Activated naive CD8-positive, alpha-beta T cell treated with anti-CD3 and anti-CD28 coated beads, Interleukin-2, amount 50 U/mL, for 24 hours (primary cell): ENCODE data around the gene CHIT1.

Experiments
- ATAC-seq: fragments of 150-1000 bp; cut with Tn5 transposase; one replicate; pipeline ENCODE4 v1.10.0; 2021
- DNase-seq: peaks from one replicate; pipeline ENCODE4 v3.0.0; 2021
- H3K27ac Mint-ChIP-seq: one replicate; pipeline ENCODE4 v1.8.0; 2021; ENCODE audit warnings: mild to moderate bottlenecking, mixed read lengths
- H3K27me3 Mint-ChIP-seq: one replicate; pipeline ENCODE4 v1.8.0; 2021; ENCODE audit warnings: mixed read lengths
- H3K36me3 Mint-ChIP-seq: one replicate; pipeline ENCODE4 v1.8.0; 2021; ENCODE audit warnings: low read depth, mixed read lengths
- H3K4me1 Mint-ChIP-seq: one replicate; pipeline ENCODE4 v1.8.0; 2021; ENCODE audit warnings: mixed read lengths
- H3K4me3 Mint-ChIP-seq: one replicate; pipeline ENCODE4 v1.8.0; 2021; ENCODE audit warnings: mild to moderate bottlenecking, moderate library complexity, mixed read lengths
- H3K9me3 Mint-ChIP-seq: one replicate; pipeline ENCODE4 v1.8.0; 2021; ENCODE audit warnings: mixed read lengths

The CHIT1 gene

GRCh38 chr1:203229471-203230135 is at the start of gene CHIT1:
Gene CHIT1 (minus strand): TSS chr1:203229673. CDS start chr1:203229636, 37 bp downstream.
- no peak within 1 kb of the TSS for H3K4me3 Mint-ChIP-seq
- ATAC-seq (no peak), DNase-seq (no peak)
- no peaks in the 10 kb centered on the region for H3K36me3 Mint-ChIP-seq
- no peak within 1 kb of the TSS for H3K27ac Mint-ChIP-seq
- peaks cover 10% of the 10 kb centered on the region for H3K9me3 Mint-ChIP-seq
- H3K4me1 Mint-ChIP-seq, result no peaks in the 10 kb centered on the region
- H3K27me3 Mint-ChIP-seq, result peaks cover 20% of the 10 kb centered on the region

GRCh38 chr1:203278885-203279406 is 49.5 kb upstream of the CHIT1 start:
- Mint-ChIP-seq H3K27ac (peak overlapping the region; percentile 26), H3K4me3 (no peak overlapping the region), H3K36me3 (no peaks in the 10 kb centered on the region), H3K9me3 (no peaks in the 10 kb centered on the region), H3K4me1 (peaks cover 69% of the 10 kb centered on the region), H3K27me3 (no peaks in the 10 kb centered on the region)
- DNase-seq (no peak), ATAC-seq (no peak)

- Mint-ChIP-seq H3K27me3 (no peaks in the 10 kb centered on the region), H3K9me3 (no peaks in the 10 kb centered on the region), H3K27ac (peak overlapping the region; percentile 26), H3K4me3 (peak overlapping the region; percentile 25), H3K36me3 (no peaks in the 10 kb centered on the region), H3K4me1 (peaks cover 76% of the 10 kb centered on the region)
- DNase-seq (no peak), ATAC-seq (no peak)
Measured at GRCh38 chr1:203278082-203278884, 48.8 kb upstream of the CHIT1 start.

GRCh38 chr1:203276916-203277545 is 47.6 kb upstream of the CHIT1 start:
- no peaks in the 10 kb centered on the region for H3K9me3 Mint-ChIP-seq
- no peaks in the 10 kb centered on the region for H3K36me3 Mint-ChIP-seq
- H3K27ac Mint-ChIP-seq, result peak overlapping the region; percentile 26
- no peaks in the 10 kb centered on the region for H3K27me3 Mint-ChIP-seq
- H3K4me1 Mint-ChIP-seq, result peaks cover 66% of the 10 kb centered on the region
- peak overlapping the region; percentile 20 for H3K4me3 Mint-ChIP-seq
- no peak for DNase-seq
- no peak for ATAC-seq

DNA sequence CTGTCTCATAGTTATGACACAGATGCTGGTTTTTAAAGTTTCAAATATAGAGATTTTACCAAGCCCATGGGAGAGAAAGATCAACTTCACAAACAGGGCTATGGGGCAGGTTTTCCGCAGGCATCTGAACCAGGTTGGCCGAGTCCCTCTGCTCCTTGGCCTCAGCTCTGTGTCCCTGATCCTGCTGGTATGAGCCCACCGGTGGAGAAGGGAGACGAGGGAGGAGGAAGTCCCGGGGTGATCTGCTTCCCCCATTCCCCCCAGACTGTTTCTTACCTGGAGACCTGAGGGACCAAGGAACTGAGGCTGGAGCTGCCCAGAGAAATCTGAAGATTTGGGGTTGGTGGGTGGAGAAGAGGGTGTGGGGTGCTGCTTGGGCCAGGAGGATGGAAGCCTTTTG is 46.9 kb upstream of the CHIT1 start:
- ATAC-seq (no peak), DNase-seq (no peak)
- Mint-ChIP-seq H3K27me3 (no peaks in the 10 kb centered on the region), H3K27ac (peak overlapping the region; percentile 42), H3K36me3 (no peaks in the 10 kb centered on the region), H3K9me3 (no peaks in the 10 kb centered on the region), H3K4me3 (no peak overlapping the region), H3K4me1 (peaks cover 65% of the 10 kb centered on the region)

DNA sequence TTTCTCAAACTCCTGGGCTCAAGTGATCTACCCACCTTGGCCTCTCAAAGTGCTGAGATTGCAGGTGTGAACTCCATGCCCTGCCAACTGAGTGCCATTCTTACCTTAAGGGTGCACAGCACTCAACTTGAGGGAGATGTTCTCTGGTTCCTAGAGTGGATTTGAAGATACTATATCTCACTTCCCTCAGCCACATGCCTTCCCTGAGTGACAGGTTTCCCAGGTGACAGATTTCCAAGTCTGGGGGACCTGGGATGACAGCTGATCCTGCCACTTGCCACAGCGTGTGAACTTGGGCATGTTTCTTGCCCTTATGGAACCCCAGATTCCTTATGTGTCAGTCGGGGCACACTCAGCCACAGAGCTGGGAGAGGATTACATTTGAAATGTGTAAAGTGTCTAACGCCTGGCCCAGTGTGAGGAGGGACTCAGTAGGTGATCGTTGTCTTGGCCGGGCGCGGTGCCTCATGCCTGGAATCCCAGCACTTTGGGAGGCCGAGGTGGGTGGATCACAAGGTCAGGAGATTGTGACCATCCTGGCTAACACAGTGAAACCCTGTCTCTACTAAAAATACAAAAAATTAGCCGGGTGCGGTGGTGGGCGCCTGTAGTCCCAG is 46.3 kb upstream of the CHIT1 start:
- H3K4me1 Mint-ChIP-seq, result peaks cover 65% of the 10 kb centered on the region
- no peaks in the 10 kb centered on the region for H3K36me3 Mint-ChIP-seq
- DNase-seq (no peak), ATAC-seq (no peak)
- no peaks in the 10 kb centered on the region for H3K9me3 Mint-ChIP-seq
- H3K4me3 Mint-ChIP-seq, result no peak overlapping the region
- H3K27ac Mint-ChIP-seq, result no peak overlapping the region
- H3K27me3 Mint-ChIP-seq, result no peaks in the 10 kb centered on the region

DNA sequence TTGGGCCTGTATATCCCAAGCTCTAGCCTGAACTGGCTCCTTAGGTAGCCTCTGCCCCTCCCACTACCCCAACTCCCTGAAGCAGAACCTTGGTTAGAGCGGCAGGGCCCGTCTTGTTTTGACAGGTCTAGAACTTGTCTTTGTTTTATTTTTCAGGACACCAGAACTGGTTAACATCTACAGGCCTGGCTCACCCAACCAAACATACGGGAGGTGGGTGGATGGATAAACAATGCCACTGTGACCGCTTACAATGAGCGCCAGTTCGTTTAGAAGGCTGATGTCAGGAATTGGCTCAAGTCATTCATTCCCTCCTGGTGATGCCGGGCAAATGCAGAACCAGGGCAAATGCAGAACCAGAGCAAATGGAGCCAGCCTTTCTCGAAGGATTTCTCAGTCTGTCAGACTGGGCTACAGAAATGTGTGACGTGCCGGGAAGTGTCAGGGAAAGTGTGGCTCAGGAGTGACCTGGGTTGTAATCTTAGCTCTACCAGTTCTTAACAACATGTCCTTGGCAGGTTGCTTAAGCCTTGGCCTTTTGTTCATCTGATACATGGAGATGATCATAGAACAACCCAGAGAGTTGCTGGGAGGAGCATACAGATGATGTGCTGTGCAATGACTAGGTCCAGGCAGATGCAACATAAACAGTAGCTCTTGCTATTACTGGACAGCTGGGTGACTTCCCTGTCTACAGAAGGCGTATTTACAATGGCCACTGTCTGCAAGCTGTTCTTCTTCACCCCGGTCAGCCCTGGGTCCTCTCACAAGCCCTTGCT is 45.3 kb upstream of the CHIT1 start:
- DNase-seq, result no peak
- Mint-ChIP-seq H3K27me3 (no peaks in the 10 kb centered on the region), H3K4me1 (peaks cover 60% of the 10 kb centered on the region), H3K4me3 (peak overlapping the region; percentile 32), H3K27ac (peak overlapping the region; percentile 64), H3K36me3 (no peaks in the 10 kb centered on the region), H3K9me3 (no peaks in the 10 kb centered on the region)
- ATAC-seq, result no peak

DNA sequence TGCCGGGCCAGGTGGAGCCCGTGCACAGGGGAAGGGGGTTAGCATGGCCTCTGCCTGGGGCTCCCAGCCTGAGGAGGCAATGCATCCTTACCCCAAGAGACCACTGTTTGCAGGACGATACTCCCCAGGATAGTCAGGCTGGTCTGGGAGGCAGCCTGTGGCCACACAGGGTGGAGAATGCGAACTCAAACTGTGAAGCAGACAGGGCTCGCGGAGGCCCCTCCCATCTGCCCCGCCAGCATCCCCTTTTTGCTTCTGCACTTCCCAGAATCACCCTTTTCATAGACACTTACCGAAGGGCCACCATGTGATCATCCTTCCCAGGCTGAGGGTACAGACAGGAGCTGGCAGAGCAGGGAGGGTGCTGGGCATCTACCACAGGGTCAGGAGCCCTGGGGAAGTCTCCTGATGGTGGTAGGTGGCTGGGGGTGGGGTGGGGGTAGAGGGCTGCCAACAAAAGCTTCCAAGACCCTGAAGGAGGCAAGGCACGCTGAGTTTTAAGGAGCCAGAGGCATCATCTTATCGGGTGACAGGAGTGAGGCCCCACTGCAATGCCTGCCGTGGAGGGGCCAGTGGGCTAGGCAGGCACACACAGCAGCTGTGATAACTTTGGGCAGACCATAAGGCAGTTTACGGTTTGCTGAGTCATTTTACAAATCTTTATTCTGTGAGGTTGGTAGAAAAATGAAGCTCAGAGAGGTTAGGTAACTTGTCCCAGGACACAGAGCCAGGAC is 44.6 kb upstream of the CHIT1 start:
- peak overlapping the region; percentile 64 for H3K27ac Mint-ChIP-seq
- ATAC-seq (no peak), DNase-seq (no peak)
- H3K4me1 Mint-ChIP-seq, result peaks cover 58% of the 10 kb centered on the region
- no peaks in the 10 kb centered on the region for H3K36me3 Mint-ChIP-seq
- H3K27me3 Mint-ChIP-seq, result no peaks in the 10 kb centered on the region
- no peaks in the 10 kb centered on the region for H3K9me3 Mint-ChIP-seq
- peak overlapping the region; percentile 67 for H3K4me3 Mint-ChIP-seq

DNA sequence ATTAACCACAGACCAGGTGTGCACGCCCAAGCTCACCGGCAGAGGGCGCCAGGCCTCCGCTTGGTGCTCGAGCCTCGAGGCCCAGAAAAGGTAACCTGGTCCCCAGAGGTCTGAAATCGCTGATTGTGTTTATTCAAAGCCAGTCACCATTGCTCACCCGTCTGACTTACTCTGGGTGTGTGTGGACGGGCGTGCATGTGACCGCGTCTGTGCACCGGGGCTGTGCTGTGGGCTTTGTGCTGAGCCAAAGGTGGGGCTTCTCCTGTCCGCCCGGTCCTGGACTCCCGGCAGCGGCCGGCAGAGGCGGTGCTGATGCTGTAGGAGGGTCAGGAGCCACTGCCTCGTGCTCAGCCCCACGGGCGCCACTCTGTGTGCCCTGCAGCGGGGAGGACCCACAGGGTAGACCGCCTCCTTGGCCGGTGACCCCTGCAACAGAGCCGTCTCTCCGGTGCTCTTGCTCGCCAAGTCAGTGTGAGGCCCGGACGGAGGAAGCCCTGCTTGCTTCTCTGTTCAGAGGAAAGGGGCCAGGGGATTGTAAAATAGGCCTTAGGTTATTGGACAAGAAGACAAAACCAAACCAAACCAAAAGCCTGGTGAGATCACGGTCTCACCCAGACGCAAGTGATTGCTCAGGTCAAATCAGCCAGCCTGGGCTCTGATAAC is 43.9 kb upstream of the CHIT1 start:
- Mint-ChIP-seq H3K27ac (peak overlapping the region; percentile 64), H3K27me3 (no peaks in the 10 kb centered on the region), H3K36me3 (no peaks in the 10 kb centered on the region), H3K9me3 (no peaks in the 10 kb centered on the region), H3K4me1 (peaks cover 51% of the 10 kb centered on the region), H3K4me3 (peak overlapping the region; percentile 67)
- ATAC-seq (peak; percentile 77), DNase-seq (peak; percentile 96)

DNA sequence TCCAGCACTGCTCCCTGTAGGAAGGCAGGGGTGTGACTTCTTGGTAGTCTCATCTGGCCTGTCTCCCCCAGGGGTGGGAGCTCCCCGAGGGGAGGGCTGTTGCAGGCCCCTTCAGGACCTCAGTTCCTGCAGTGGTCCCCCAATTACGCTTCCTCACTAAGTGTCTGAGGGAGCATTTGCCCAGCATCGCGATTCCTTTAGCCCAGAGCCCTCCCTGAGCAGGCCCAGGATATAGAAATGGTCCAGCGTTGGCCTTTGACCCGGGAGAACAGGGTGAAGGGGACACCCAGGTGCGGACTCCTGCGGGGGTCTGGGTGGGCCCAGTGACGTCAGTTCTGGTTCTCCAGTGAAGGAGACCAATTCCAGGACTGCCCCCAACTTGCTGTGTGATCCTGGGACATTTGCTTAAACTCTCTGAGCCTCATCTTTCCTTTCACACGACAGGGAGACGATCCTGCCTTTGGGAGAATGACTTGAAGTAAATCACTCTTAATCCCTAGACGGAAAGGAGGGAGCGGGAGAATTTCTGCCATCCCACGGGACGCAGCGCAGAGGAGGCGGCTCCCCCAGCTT is 43.2 kb upstream of the CHIT1 start:
- H3K27ac Mint-ChIP-seq, result no peak overlapping the region
- H3K9me3 Mint-ChIP-seq, result no peaks in the 10 kb centered on the region
- DNase-seq (no peak), ATAC-seq (no peak)
- H3K36me3 Mint-ChIP-seq, result no peaks in the 10 kb centered on the region
- H3K4me1 Mint-ChIP-seq, result peaks cover 49% of the 10 kb centered on the region
- H3K27me3 Mint-ChIP-seq, result no peaks in the 10 kb centered on the region
- H3K4me3 Mint-ChIP-seq, result no peak overlapping the region

- Mint-ChIP-seq H3K4me1 (peaks cover 48% of the 10 kb centered on the region), H3K36me3 (no peaks in the 10 kb centered on the region), H3K4me3 (no peak overlapping the region), H3K27me3 (no peaks in the 10 kb centered on the region), H3K9me3 (no peaks in the 10 kb centered on the region), H3K27ac (no peak overlapping the region)
- ATAC-seq (no peak), DNase-seq (no peak)
Measured at GRCh38 chr1:203271962-203272632, 42.6 kb upstream of the CHIT1 start.

DNA sequence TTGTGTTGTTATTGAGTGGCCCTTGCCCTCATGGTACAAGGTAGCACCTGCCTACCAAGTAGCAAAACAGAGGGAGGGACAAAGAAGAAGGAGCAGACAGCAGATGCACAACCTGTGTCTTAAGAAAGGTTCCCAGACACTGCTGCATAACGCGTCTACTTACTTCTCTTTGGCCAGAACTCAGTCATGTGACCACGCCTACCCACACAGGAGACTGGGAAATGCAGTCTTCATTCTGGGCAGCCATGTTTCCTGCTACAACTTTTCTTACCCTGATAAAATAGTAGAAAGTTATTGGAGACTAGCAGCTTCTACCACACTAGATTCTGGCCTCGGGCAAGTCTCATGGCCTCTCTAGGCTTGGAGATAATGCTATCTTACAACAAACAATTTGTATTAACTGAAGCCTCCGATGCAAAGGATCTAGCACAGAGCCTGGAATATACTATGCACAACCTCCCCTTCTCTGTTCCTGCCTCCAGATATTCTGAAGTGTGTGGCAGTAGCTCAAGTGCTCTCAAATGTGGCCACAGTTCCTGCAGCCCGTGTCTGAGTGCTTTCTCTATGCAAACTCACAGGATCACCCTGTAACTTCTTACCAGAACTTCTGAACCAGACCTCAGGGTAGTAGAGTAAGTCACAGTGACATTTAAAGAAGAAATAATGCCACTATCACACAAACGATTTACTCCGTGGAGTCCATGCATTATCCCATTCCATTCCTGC is 41.7 kb upstream of the CHIT1 start:
- Mint-ChIP-seq H3K4me1 (peaks cover 40% of the 10 kb centered on the region), H3K36me3 (no peaks in the 10 kb centered on the region), H3K4me3 (no peak overlapping the region), H3K27ac (no peak overlapping the region), H3K9me3 (no peaks in the 10 kb centered on the region), H3K27me3 (no peaks in the 10 kb centered on the region)
- DNase-seq (no peak), ATAC-seq (peak; percentile 34)
